HG02970 (cell line): ENCODE results near the gene HLA-DRB1.
"Not testable (repeated sequence)": the region's sequence is repeated elsewhere in the genome, so short reads cannot be mapped to it uniquely, and the experiment has no call there.

Experiments
- ATAC-seq: cut with Tn5 transposase; IDR thresholded peaks from one replicate; pipeline ENCODE4 v1.9.1; 2021; ENCODE audit warnings: mild to moderate bottlenecking, moderate library complexity, moderate number of reproducible peaks; ENCODE audit not compliant: unreplicated experiment, low FRiP score

The HLA-DRB1 gene

GRCh38 chr6:32589596-32590449 is at the start of gene HLA-DRB1:
HLA-DRB1 (minus strand) TSS chr6:32589848; CDS start chr6:32589742, 106 bp downstream.
- ATAC-seq: peak; percentile 81

- no peak for ATAC-seq
Measured at GRCh38 chr6:32638532-32639219, 49.0 kb upstream of the HLA-DRB1 start.

GRCh38 chr6:32637883-32638282 is 48.2 kb upstream of the HLA-DRB1 start:
- ATAC-seq: no peak

GRCh38 chr6:32637219-32637880 is 47.7 kb upstream of the HLA-DRB1 start, which contains the start of gene HLA-DQA1:
HLA-DQA1 (plus strand) TSS chr6:32637406; CDS start chr6:32637459, 53 bp downstream.
- peak; percentile 54 for ATAC-seq

- ATAC-seq: no peak
Measured at GRCh38 chr6:32635526-32636123, 46.0 kb upstream of the HLA-DRB1 start.

- not testable (repeated sequence) for ATAC-seq
Measured at GRCh38 chr6:32629793-32630192, 40.1 kb upstream of the HLA-DRB1 start.

- no peak for ATAC-seq
Measured at GRCh38 chr6:32627831-32628230, 38.2 kb upstream of the HLA-DRB1 start.

GRCh38 chr6:32627249-32627648 is 37.6 kb upstream of the HLA-DRB1 start:
- ATAC-seq: no peak

- no peak for ATAC-seq
Measured at GRCh38 chr6:32625137-32625536, 35.5 kb upstream of the HLA-DRB1 start.

GRCh38 chr6:32624565-32624964 is 34.9 kb upstream of the HLA-DRB1 start:
- ATAC-seq: no peak

- no peak for ATAC-seq
Measured at GRCh38 chr6:32623693-32624092, 34.0 kb upstream of the HLA-DRB1 start.

GRCh38 chr6:32622545-32623401 is 33.1 kb upstream of the HLA-DRB1 start:
- ATAC-seq: peak; percentile 61

- no peak for ATAC-seq
Measured at GRCh38 chr6:32621372-32621771, 31.7 kb upstream of the HLA-DRB1 start.

- ATAC-seq: no peak
Measured at GRCh38 chr6:32617751-32618150, 28.1 kb upstream of the HLA-DRB1 start.

GRCh38 chr6:32615885-32616532 is 26.4 kb upstream of the HLA-DRB1 start:
- no peak for ATAC-seq

- no peak for ATAC-seq
Measured at GRCh38 chr6:32614366-32615081, 24.9 kb upstream of the HLA-DRB1 start.

GRCh38 chr6:32613475-32613874 is 23.8 kb upstream of the HLA-DRB1 start:
- ATAC-seq: no peak

- no peak for ATAC-seq
Measured at GRCh38 chr6:32610682-32611296, 21.1 kb upstream of the HLA-DRB1 start.
